A549 (cell line): ENCODE measurements around the gene KIR2DL1.
"Not testable (repeated sequence)": the region's sequence is repeated elsewhere in the genome, so short reads cannot be mapped to it uniquely, and the experiment has no call there.

ENCODE experiments used
- BCL3 ChIP-seq: fragments of >200 bp; sonication (Bioruptor Twin); formaldehyde crosslinking; IDR thresholded peaks from 3 replicates; pipeline ENCODE4 v1.6.1; 2016
- CBX8 ChIP-seq: fragments of 200-600 bp; sonication (generic); IDR thresholded peaks from 2 replicates; pipeline ENCODE4 v1.6.1; 2016
- CHD2 ChIP-seq: fragments of 150-350 bp; IDR thresholded peaks from 2 replicates; pipeline ENCODE4 v1.6.1; 2014; ENCODE audit warnings: low read length; ENCODE audit not compliant: partially characterized antibody
- CTCF ChIP-seq: fragments of >200 bp; sonication (Bioruptor Twin); formaldehyde crosslinking; IDR thresholded peaks from 3 replicates; pipeline ENCODE4 v1.5.1; 2016
- EHMT2 ChIP-seq: fragments of 200-600 bp; sonication (generic); IDR thresholded peaks from 2 replicates; pipeline ENCODE4 v1.6.1; 2016; ENCODE audit warnings: antibody characterized with exemption, low read depth, mild to moderate bottlenecking, moderate library complexity
- EP300 ChIP-seq, 2 experiments: fragments of >200 bp; sonication (Bioruptor Twin); formaldehyde crosslinking; IDR thresholded peaks; 2 replicates in 1 of 2; 3 replicates in 1 of 2; pipeline ENCODE4 v1.6.1; 2016 to 2017
- ESRRA ChIP-seq: fragments of 150-350 bp; IDR thresholded peaks from 2 replicates; pipeline ENCODE4 v1.6.1; 2014; ENCODE audit warnings: mild to moderate bottlenecking, low read length, borderline replicate concordance
- FOSL2 ChIP-seq, 2 experiments: fragments of 450-650 bp in 1 of 2; fragments of >200 bp in 1 of 2; sonication (Bioruptor Twin) in 1 of 2; formaldehyde crosslinking; IDR thresholded peaks; 2 replicates each; pipeline versions ENCODE4 v1.5.0 to v1.6.1; 2016 to 2020; ENCODE audit warnings: mild to moderate bottlenecking in 1 of 2, moderate library complexity in 1 of 2
- MAFK ChIP-seq: fragments of 450-650 bp; IDR thresholded peaks from 2 replicates; pipeline ENCODE4 v1.6.1; 2014; ENCODE audit not compliant: partially characterized antibody
- NFE2L2 ChIP-seq: fragments of 150-350 bp; conservative IDR thresholded peaks from 2 replicates; pipeline ENCODE4 v1.6.1; 2014; ENCODE audit warnings: low read length
- PBX3 ChIP-seq: IDR thresholded peaks from 2 replicates; pipeline ENCODE4 v1.6.1; 2012
- POLR2A ChIP-seq: IDR thresholded peaks from 2 replicates; pipeline ENCODE4 v1.6.1; 2012; ENCODE audit warnings: mild to moderate bottlenecking, low read length
- RAD21 ChIP-seq, 2 experiments: fragments of >200 bp in 1 of 2; sonication (Bioruptor Twin) in 1 of 2; formaldehyde crosslinking in 1 of 2; IDR thresholded peaks in 1 of 2; conservative IDR thresholded peaks in 1 of 2; 2 replicates in 1 of 2; 3 replicates in 1 of 2; pipeline ENCODE4 v1.6.1; 2012 to 2018; ENCODE audit warnings: inconsistent platforms in 1 of 2
- SMC3 ChIP-seq: fragments of >200 bp; sonication (Bioruptor Twin); formaldehyde crosslinking; IDR thresholded peaks from 3 replicates; pipeline ENCODE4 v1.6.1; 2018; ENCODE audit warnings: inconsistent platforms

- not testable (repeated sequence) for TF ChIP-seq CTCF; ESRRA; CBX8; EHMT2; BCL3; POLR2A; EP300 (IDR thresholded peaks at IDR 0.05); CHD2; MAFK; NFE2L2; SMC3; RAD21 (conservative IDR thresholded peaks at IDR 0.05 in 1 of 2, IDR thresholded peaks at IDR 0.05 in 1 of 2); PBX3; FOSL2 (IDR thresholded peaks at IDR 0.05); FOSL2 (CRISPR knock-in tag; IDR thresholded peaks at IDR 0.05)
Observed at GRCh38 chr19:54788154-54788553, 18.6 kb downstream of the KIR2DL1 start.
